ENCODE measurements around the gene WDR87.

WDR87 gene

GRCh38 chr19:37953918-37954303, 47.5 kb upstream of the WDR87 start:
- Histone ChIP-seq H3K27me3 (ENCODE audit: insufficient read depth, low read length) (no peaks in the 10 kb centered on the region), H3K9me2 (ENCODE audit: low read depth, low read length) (no peaks in the 10 kb centered on the region), H3F3A (ENCODE audit: insufficient read depth, low read length) (no peaks in the 10 kb centered on the region), H4K20me1 (ENCODE audit: insufficient read depth, low read length) (no peaks in the 10 kb centered on the region), H3K9me3 (ENCODE audit: low read length) (0 out of 2 replicates have a peak, but pooled peaks cover 3% of the 10 kb centered on the region), H3K4me1 (ENCODE audit: insufficient read depth, low read length, severe bottlenecking) (peaks cover 62% of the 10 kb centered on the region), H3K4me3 (ENCODE audit: low read depth, low read length, poor library complexity, severe bottlenecking) (no peak overlapping the region), H2AFZ (ENCODE audit: low read length) (no peak overlapping the region), H3K4me2 (ENCODE audit: low read length) (peak overlapping the region; percentile 8; the same call in 1 of the 2 replicates), H3K36me3 (ENCODE audit: insufficient read depth, low read length) (peaks cover 17% of the 10 kb centered on the region), H3K27ac (ENCODE audit: low read depth, low read length, poor library complexity, severe bottlenecking) (peak overlapping the region; percentile 54), H3K79me2 (ENCODE audit: insufficient read depth, low read length) (peaks cover 45% of the 10 kb centered on the region), H3K9ac (ENCODE audit: low read length) (peak overlapping the region; percentile 5; the same call in 1 of the 2 replicates)
- TF ChIP-seq EZH2 (IDR thresholded peaks at IDR 0.05; ENCODE audit: borderline replicate concordance, low read length), result no peak
- TF ChIP-seq, protein P1, sequence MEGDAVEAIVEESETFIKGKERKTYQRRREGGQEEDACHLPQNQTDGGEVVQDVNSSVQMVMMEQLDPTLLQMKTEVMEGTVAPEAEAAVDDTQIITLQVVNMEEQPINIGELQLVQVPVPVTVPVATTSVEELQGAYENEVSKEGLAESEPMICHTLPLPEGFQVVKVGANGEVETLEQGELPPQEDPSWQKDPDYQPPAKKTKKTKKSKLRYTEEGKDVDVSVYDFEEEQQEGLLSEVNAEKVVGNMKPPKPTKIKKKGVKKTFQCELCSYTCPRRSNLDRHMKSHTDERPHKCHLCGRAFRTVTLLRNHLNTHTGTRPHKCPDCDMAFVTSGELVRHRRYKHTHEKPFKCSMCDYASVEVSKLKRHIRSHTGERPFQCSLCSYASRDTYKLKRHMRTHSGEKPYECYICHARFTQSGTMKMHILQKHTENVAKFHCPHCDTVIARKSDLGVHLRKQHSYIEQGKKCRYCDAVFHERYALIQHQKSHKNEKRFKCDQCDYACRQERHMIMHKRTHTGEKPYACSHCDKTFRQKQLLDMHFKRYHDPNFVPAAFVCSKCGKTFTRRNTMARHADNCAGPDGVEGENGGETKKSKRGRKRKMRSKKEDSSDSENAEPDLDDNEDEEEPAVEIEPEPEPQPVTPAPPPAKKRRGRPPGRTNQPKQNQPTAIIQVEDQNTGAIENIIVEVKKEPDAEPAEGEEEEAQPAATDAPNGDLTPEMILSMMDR (IDR thresholded peaks at IDR 0.05; ENCODE audit: low read length), result no peak

DNA sequence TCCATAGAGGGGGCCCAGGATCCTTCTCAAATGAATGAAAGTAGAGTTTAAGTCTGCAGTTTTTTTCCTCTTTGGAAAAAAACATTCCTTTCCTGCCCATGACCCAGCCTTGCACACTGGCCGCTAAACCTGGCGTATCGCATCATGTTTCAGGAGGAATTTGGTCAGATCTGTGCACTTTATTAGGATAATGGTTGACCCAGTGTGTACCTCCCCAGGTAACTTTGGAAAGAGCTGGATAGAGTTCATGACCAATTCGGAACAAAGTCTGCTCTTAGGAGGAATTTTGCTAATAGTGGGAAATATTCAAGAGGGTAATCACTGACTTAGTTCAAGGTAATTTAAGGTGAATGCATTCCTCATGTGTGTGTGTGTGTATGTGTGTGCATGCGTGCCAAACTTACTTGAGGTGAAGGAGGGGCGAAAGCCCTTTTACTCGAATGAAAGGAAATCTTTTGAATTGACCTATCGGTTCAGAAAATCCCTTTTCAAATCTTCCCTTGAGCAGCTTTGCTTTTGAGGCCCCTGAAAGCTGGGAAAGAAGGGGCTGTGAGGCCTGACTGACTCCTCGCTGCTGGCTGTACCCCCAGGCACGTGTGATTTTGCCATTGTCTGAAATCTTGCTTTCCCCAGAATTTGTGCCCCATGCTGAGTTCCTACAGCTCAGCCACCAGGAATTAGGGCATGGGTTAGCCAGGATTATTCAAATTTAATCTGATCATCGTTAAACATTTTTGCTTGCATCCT, 47.0 kb upstream of the WDR87 start:
- Histone ChIP-seq H3K9me3 (ENCODE audit: low read length) (no peaks in the 10 kb centered on the region), H3K4me2 (ENCODE audit: low read length) (no peak overlapping the region; the same call in 1 of the 2 replicates), H3K4me1 (ENCODE audit: insufficient read depth, low read length, severe bottlenecking) (peaks cover 65% of the 10 kb centered on the region), H2AFZ (ENCODE audit: low read length) (no peak overlapping the region), H3K79me2 (ENCODE audit: insufficient read depth, low read length) (peaks cover 39% of the 10 kb centered on the region), H4K20me1 (ENCODE audit: insufficient read depth, low read length) (no peaks in the 10 kb centered on the region), H3K36me3 (ENCODE audit: insufficient read depth, low read length) (peaks cover 12% of the 10 kb centered on the region), H3K4me3 (ENCODE audit: low read depth, low read length, poor library complexity, severe bottlenecking) (no peak overlapping the region), H3F3A (ENCODE audit: insufficient read depth, low read length) (no peaks in the 10 kb centered on the region), H3K27me3 (ENCODE audit: insufficient read depth, low read length) (no peaks in the 10 kb centered on the region), H3K27ac (ENCODE audit: low read depth, low read length, poor library complexity, severe bottlenecking) (peak overlapping the region; percentile 54), H3K9me2 (ENCODE audit: low read depth, low read length) (no peaks in the 10 kb centered on the region), H3K9ac (ENCODE audit: low read length) (no peak overlapping the region; the same call in 1 of the 2 replicates)
- TF ChIP-seq, protein P1 (IDR thresholded peaks at IDR 0.05; ENCODE audit: low read length), result no peak
- TF ChIP-seq EZH2 (IDR thresholded peaks at IDR 0.05; ENCODE audit: borderline replicate concordance, low read length), result no peak

GRCh38 chr19:37951816-37952210, 45.4 kb upstream of the WDR87 start:
- no peak overlapping the region; the same call in 1 of the 2 replicates for H3K4me2 ChIP-seq (ENCODE audit: low read length)
- no peak overlapping the region; the same call in 1 of the 2 replicates for H3K9ac ChIP-seq (ENCODE audit: low read length)
- H3K27me3 ChIP-seq (ENCODE audit: insufficient read depth, low read length), result no peaks in the 10 kb centered on the region
- H3K27ac ChIP-seq (ENCODE audit: low read depth, low read length, poor library complexity, severe bottlenecking), result peak overlapping the region; percentile 54
- peaks cover 6% of the 10 kb centered on the region; the same call in 1 of the 2 replicates for H3K36me3 ChIP-seq (ENCODE audit: insufficient read depth, low read length)
- no peaks in the 10 kb centered on the region for H3K9me3 ChIP-seq (ENCODE audit: low read length)
- peaks cover 26% of the 10 kb centered on the region for H3K79me2 ChIP-seq (ENCODE audit: insufficient read depth, low read length)
- H2AFZ ChIP-seq (ENCODE audit: low read length), result no peak overlapping the region
- TF ChIP-seq, protein P1 (IDR thresholded peaks at IDR 0.05; ENCODE audit: low read length), result no peak
- TF ChIP-seq EZH2 (IDR thresholded peaks at IDR 0.05; ENCODE audit: borderline replicate concordance, low read length), result no peak
- H3K4me1 ChIP-seq (ENCODE audit: insufficient read depth, low read length, severe bottlenecking), result peaks cover 68% of the 10 kb centered on the region
- H4K20me1 ChIP-seq (ENCODE audit: insufficient read depth, low read length), result no peaks in the 10 kb centered on the region
- H3F3A ChIP-seq (ENCODE audit: insufficient read depth, low read length), result no peaks in the 10 kb centered on the region
- H3K9me2 ChIP-seq (ENCODE audit: low read depth, low read length), result no peaks in the 10 kb centered on the region
- H3K4me3 ChIP-seq (ENCODE audit: low read depth, low read length, poor library complexity, severe bottlenecking), result no peak overlapping the region

Data from OCI-LY1 (cell line).